Measurements from ENCODE around the gene PDE9A. TPM values are rescaled to one million over a fixed set of nuclear protein-coding genes. Genes with fewer than 3 reads are reported as not detected.

PDE9A gene
- total RNA-seq, 4 donors from 2014 or later = 29.2 to 68.4 (median 40.4) TPM

DNA sequence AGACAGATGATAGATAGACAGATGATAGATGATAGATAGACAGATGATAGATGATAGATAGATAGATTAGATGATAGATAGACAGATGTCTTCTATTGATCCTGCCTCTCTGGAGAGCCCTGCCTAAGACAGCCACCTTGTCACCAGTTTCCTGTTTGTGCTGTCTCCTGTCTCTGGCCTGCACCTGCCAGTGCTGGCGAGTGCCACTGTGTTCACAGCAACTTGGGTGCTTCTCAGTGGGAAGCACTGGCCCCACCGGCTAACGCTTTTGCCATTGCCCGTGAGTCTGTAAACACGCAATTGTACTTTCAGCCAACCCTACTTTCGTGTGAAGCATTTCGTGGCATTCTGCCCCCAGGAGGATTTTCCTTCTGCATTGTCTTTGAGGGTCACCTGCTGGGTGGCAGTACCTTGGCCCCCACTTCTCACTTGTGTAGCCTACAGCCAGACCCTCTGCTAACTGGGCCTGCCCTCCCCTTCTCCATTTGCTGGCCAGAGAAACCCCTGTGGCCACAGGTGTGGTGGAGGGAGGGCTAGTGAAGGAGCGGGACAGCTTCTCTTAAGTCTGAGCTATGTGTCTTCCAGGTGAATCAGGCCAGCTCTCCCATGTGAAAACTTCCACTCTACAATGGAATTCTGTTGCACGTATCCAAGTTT is 23.4 kb upstream of the PDE9A start:
- H3K27me3 ChIP-seq = peaks cover 0 to 11% (median 0%) of the 10 kb centered on the region in 4 donors
- 75% methylated on average over 8 of the region's 9 CpGs for WGBS
- intact Hi-C loops (cut with DNase I) = no loop called here
- H3K4me1 ChIP-seq = no peaks in the 10 kb centered on the region
- no peaks in the 10 kb centered on the region for H3K36me3 ChIP-seq
- TF ChIP-seq EP300 (IDR thresholded peaks at IDR 0.05) = no peak
- TF ChIP-seq, protein P1, sequence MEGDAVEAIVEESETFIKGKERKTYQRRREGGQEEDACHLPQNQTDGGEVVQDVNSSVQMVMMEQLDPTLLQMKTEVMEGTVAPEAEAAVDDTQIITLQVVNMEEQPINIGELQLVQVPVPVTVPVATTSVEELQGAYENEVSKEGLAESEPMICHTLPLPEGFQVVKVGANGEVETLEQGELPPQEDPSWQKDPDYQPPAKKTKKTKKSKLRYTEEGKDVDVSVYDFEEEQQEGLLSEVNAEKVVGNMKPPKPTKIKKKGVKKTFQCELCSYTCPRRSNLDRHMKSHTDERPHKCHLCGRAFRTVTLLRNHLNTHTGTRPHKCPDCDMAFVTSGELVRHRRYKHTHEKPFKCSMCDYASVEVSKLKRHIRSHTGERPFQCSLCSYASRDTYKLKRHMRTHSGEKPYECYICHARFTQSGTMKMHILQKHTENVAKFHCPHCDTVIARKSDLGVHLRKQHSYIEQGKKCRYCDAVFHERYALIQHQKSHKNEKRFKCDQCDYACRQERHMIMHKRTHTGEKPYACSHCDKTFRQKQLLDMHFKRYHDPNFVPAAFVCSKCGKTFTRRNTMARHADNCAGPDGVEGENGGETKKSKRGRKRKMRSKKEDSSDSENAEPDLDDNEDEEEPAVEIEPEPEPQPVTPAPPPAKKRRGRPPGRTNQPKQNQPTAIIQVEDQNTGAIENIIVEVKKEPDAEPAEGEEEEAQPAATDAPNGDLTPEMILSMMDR (IDR thresholded peaks at IDR 0.05) = no peak
- no peak for TF ChIP-seq POLR2AphosphoS5 (IDR thresholded peaks at IDR 0.05)
- no peak for TF ChIP-seq POLR2A (IDR thresholded peaks at IDR 0.05; ENCODE audit: low read depth)
- no peak for DNase-seq (ENCODE audit: extremely low spot score)
- no peak overlapping the region for H3K4me3 ChIP-seq
- no peak overlapping the region for H3K27ac ChIP-seq (replicated peaks in 1 of 4)
- no peaks in the 10 kb centered on the region for H3K9me3 ChIP-seq

DNA sequence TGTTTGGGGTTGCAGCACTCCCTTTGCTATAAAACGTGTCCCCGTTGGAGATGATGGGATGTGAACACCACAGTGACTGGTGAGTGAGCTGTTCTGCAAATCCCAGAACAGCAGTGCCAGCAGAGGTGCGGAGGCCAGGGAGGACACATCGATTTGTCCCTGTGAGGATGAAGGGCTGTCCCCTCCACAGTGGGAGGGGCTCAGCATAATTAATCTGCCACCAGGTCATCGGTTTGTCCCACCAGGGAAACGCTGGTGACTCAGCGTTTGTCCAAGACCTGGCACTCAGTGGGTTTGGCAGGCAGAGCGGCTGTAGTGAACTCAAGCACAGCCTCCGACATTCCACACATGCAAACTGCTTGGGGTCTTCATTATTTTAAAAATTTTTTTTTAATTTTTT is 22.8 kb upstream of the PDE9A start:
- TF ChIP-seq POLR2AphosphoS5 (IDR thresholded peaks at IDR 0.05) (no peak), EP300 (IDR thresholded peaks at IDR 0.05) (no peak), POLR2A (IDR thresholded peaks at IDR 0.05; ENCODE audit: low read depth) (no peak)
- TF ChIP-seq, protein P1 (IDR thresholded peaks at IDR 0.05) = no peak
- 63% methylated on average over 8 of the region's 9 CpGs for WGBS
- no peaks in the 10 kb centered on the region for H3K36me3 ChIP-seq
- H3K4me1 ChIP-seq = no peaks in the 10 kb centered on the region
- DNase-seq (ENCODE audit: extremely low spot score) = no peak
- no peak overlapping the region for H3K27ac ChIP-seq (replicated peaks in 1 of 4)
- intact Hi-C loops (cut with DNase I) = no loop called here
- H3K9me3 ChIP-seq = no peaks in the 10 kb centered on the region
- H3K4me3 ChIP-seq = no peak overlapping the region
- H3K27me3 ChIP-seq = peaks cover 0 to 11% (median 0%) of the 10 kb centered on the region in 4 donors

DNA sequence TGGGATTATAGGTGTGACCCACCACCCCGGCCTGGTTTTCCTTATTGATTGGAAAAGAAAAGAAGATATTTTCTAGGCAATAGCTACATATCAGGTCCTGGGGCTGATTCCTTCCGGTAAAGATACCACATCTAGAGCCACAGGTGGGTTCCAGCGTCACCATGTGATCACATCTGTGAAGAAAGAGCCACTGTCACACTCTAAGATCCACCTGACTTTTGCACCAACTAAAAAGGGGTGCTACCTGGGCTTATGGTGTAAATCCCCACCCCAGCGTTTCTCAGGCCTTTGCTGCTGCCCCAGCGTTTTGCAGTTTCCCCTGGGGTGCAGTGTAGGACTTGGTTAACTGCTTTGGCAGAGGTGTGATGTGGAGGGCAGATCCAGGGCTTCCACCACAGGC is 22.3 kb upstream of the PDE9A start:
- Histone ChIP-seq H3K4me1 (peaks cover 0 to 4% (median 2%) of the 10 kb centered on the region in 4 donors), H3K4me3 (no peak overlapping the region), H3K36me3 (no peaks in the 10 kb centered on the region), H3K27me3 (peaks cover 0 to 8% (median 0%) of the 10 kb centered on the region in 4 donors), H3K9me3 (no peaks in the 10 kb centered on the region), H3K27ac (replicated peaks in 1 of 4) (no peak overlapping the region)
- no peak for TF ChIP-seq POLR2A (IDR thresholded peaks at IDR 0.05; ENCODE audit: low read depth)
- TF ChIP-seq, protein P1 (IDR thresholded peaks at IDR 0.05) = no peak
- TF ChIP-seq POLR2AphosphoS5 (IDR thresholded peaks at IDR 0.05) = no peak
- TF ChIP-seq EP300 (IDR thresholded peaks at IDR 0.05) = no peak
- intact Hi-C loops (cut with DNase I) = no loop called here
- DNase-seq (ENCODE audit: extremely low spot score) = no peak
- 67% methylated on average over 5 of the region's 5 CpGs for WGBS

DNA sequence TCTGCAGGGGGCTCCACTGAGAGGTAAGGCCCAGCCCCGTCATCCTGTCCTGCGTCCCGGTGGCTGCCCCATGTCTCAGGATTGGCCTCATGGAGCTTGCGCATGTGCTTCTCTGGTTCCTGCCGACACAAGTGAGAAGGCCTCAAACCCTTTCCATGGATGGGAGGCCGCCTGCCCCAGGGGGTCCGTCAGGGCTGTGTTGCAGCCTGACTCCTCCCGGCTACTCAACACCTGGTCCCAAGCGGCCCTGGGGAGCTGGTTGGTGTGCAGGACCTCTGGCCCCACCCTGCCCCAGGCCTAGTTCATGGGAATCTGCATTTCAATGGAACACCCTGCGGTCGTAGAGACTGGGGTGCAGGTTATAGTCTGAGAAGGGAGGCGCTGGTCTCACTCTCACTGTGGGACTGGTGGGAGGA is 21.1 kb upstream of the PDE9A start:
- Histone ChIP-seq H3K27ac (replicated peaks in 1 of 4) (no peak overlapping the region), H3K27me3 (no peaks in the 10 kb centered on the region), H3K4me3 (no peak overlapping the region), H3K4me1 (peaks cover 0 to 13% (median 12%) of the 10 kb centered on the region in 4 donors), H3K36me3 (no peaks in the 10 kb centered on the region), H3K9me3 (no peaks in the 10 kb centered on the region)
- TF ChIP-seq, protein P1 (IDR thresholded peaks at IDR 0.05) = no peak
- TF ChIP-seq POLR2AphosphoS5 (IDR thresholded peaks at IDR 0.05) (no peak), POLR2A (IDR thresholded peaks at IDR 0.05; ENCODE audit: low read depth) (no peak), EP300 (IDR thresholded peaks at IDR 0.05) (no peak)
- WGBS = 90% methylated on average over 12 of the region's 12 CpGs
- no peak for DNase-seq (ENCODE audit: extremely low spot score)
- intact Hi-C loops (cut with DNase I) = no loop called here

Measured in esophagus muscularis mucosa (tissue), 4 donors.